ENCODE data around the gene FBLN2.

Gene FBLN2

DNA sequence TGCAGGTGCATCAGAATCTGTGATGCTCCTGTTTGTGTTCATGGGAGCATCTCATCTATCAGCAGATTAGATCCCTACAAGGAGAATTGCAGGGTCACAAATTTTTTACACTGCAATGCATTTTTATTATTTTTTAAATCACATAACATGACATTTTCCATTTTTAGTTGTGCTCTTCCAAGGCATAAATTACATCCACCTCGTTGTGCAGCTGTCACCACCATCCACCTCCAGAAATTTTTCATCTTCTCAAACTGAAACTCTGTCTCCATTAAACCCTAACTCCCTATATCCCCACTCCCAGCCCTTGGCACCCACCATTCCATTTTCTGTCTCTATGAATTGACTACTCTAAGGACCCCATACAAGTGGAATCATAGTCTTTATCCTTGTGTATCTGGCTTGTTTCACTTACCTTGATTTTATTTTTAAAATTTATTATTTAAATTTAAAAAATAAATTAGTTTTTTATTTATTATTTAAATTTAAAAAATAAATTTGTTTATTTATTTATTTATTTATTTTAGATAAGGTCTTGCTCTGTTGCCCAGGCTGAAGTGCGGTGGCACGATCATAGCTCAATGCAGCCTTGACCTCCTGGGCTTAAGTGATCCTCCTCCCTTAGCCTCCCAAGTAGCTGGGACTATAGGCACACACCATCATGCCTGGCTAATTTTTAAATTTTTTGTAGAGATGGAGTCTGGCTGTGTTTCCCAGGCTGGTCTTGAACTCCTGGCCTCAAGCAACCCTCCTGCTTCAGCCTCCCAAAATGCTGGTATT, 47.7 kb downstream of the FBLN2 start:
- TF ChIP-seq, protein P1, sequence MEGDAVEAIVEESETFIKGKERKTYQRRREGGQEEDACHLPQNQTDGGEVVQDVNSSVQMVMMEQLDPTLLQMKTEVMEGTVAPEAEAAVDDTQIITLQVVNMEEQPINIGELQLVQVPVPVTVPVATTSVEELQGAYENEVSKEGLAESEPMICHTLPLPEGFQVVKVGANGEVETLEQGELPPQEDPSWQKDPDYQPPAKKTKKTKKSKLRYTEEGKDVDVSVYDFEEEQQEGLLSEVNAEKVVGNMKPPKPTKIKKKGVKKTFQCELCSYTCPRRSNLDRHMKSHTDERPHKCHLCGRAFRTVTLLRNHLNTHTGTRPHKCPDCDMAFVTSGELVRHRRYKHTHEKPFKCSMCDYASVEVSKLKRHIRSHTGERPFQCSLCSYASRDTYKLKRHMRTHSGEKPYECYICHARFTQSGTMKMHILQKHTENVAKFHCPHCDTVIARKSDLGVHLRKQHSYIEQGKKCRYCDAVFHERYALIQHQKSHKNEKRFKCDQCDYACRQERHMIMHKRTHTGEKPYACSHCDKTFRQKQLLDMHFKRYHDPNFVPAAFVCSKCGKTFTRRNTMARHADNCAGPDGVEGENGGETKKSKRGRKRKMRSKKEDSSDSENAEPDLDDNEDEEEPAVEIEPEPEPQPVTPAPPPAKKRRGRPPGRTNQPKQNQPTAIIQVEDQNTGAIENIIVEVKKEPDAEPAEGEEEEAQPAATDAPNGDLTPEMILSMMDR (conservative IDR thresholded peaks at IDR 0.05), result no peak

DNA sequence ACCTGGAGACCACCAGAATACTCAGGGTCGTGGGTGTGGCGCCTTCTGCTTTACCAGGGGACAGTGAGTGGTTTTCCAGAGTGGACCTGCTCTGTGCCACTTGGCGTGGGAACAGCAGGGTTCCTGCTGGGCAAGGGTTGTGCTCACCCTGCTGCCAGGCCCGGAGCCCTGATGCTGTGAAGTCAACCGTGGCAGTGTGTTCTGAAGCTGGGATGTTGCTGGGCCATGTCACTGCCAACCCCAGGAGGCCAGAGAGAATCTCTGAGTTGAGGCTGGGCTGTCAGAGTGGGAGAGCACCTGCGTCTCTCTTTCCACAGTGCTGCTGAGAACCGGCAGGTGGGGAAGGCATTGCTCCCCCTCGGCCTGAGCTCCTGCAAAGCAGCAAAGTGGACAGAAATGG, 48.7 kb downstream of the FBLN2 start:
- TF ChIP-seq, protein P1 (conservative IDR thresholded peaks at IDR 0.05), result no peak
- peak overlapping the region; percentile 82 for H3K27ac ChIP-seq

More for the DNA sequence above, 47.7 kb downstream of the FBLN2 start:
- H3K27ac ChIP-seq, result peak overlapping the region; percentile 82

- TF ChIP-seq, protein P1 (conservative IDR thresholded peaks at IDR 0.05), result no peak
- H3K27ac ChIP-seq, result peak overlapping the region; percentile 82
These were observed 49.3 kb downstream of the FBLN2 start for GRCh38 chr3:13598201-13598600.

GRCh38 chr3:13598926-13599886, 50.3 kb downstream of the FBLN2 start:
- TF ChIP-seq, protein P1 (conservative IDR thresholded peaks at IDR 0.05), result no peak
- peak overlapping the region; percentile 82 for H3K27ac ChIP-seq

DNA sequence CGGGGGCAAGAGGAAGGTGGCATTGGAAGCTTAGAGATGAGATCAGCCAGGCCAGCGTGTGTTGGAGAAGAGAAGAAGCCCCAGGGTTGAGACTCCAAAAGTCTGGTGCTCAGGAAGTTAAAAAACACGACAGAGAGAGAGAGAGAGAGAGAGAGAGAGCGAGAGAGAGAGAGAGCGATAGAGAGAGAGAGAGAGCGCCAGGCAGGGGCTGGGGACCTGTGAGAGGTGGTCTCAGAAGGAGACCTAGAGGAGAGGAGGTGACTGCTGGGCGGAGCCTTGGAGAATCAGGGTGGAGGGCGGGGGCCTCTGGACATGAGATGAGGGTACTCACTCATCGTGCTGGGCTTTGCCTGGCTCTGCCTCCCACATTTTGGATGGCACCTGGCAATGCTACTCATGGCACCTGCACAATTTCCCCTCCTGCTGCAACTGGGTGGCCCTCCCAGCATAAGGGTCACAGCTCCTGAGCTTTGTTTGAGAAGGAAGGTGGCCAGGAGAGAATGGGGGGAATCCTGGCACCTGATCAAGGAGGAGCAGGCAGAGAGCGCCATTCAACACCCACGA, 51.0 kb downstream of the FBLN2 start:
- H3K27ac ChIP-seq, result peak overlapping the region; percentile 82; the same call in 1 of the 2 replicates
- TF ChIP-seq, protein P1 (conservative IDR thresholded peaks at IDR 0.05), result no peak

DNA sequence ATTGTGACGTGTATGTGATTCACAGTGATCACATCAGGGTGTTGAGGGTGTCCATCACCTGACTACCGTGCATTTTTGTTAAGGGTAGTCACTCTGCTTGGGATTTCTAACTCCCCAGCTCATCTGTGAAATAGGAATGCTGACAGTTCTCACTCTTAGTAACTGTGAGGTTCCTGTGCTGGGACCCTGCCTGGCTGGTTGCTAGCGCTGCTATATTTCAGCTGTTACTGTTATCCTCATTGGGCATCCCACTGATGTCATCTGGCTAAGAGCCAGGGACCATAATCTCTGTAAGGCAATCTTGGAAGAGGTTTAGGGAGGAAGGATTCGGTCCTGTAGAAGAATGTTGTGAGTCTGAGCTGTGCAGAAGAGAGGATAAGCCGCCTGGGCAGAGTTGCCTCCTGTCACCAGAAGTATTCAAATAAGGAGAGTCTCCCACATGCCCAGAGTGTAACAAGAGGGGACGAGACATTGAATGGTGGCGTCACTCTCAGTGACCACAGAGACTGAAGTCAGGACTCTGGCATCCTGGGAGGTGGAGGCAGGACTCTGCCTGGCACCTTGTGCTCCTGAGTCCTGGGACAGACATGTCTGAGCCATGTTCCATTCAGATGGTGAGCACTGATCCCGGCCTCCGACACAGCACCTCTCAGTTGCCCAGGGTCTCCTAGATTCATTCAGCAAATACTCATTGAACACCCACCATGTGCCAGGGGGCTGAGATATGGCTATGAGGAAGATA, 52.2 kb downstream of the FBLN2 start:
- H3K27ac ChIP-seq, result no peak overlapping the region
- TF ChIP-seq, protein P1 (conservative IDR thresholded peaks at IDR 0.05), result no peak

All from VCaP (cell line).